ENCODE data around the gene TECTA. TPM values are rescaled to one million over a fixed set of nuclear protein-coding genes. Genes with fewer than 3 reads are reported as not detected.

Gene TECTA
- total and polyA plus RNA-seq, 4 donors: 2.1 to 5.5 (median 3.8) TPM

GRCh38 chr11:121067026-121067425 is 34.0 kb upstream of the TECTA start:
- WGBS (ENCODE audit: insufficient coverage): no CpG with 5 or more reads among the region's 3 CpGs
- peaks cover 8% of the 10 kb centered on the region for H3K36me3 ChIP-seq (ENCODE audit: control insufficient read depth, insufficient read depth, low read length)
- H3K9me3 ChIP-seq (ENCODE audit: control insufficient read depth, insufficient read depth, low read length): no peaks in the 10 kb centered on the region
- no peaks in the 10 kb centered on the region for H3K4me1 ChIP-seq (ENCODE audit: control insufficient read depth, insufficient read depth, low read length)
- H3K27me3 ChIP-seq (ENCODE audit: control insufficient read depth, insufficient read depth, low read length): no peaks in the 10 kb centered on the region
- H3K27ac ChIP-seq (ENCODE audit: low read depth, low read length): no peak overlapping the region
- no peak overlapping the region for H3K4me3 ChIP-seq (ENCODE audit: low read depth, low read length)
- peak in 1 of 6 donors; percentile 39 for DNase-seq (ENCODE audit: low read depth in 4 of 6, low spot score in 6 of 6)

- Histone ChIP-seq H3K36me3 (ENCODE audit: control insufficient read depth, insufficient read depth, low read length) (peaks cover 8% of the 10 kb centered on the region), H3K4me1 (ENCODE audit: control insufficient read depth, insufficient read depth, low read length) (no peaks in the 10 kb centered on the region), H3K4me3 (ENCODE audit: low read depth, low read length) (no peak overlapping the region), H3K27ac (ENCODE audit: low read depth, low read length) (peak overlapping the region; percentile 54), H3K27me3 (ENCODE audit: control insufficient read depth, insufficient read depth, low read length) (no peaks in the 10 kb centered on the region), H3K9me3 (ENCODE audit: control insufficient read depth, insufficient read depth, low read length) (no peaks in the 10 kb centered on the region)
- DNase-seq (ENCODE audit: low read depth in 4 of 6, low spot score in 6 of 6): peak in 1 of 6 donors; percentile 20
- 60% methylated on average over 2 of the region's 2 CpGs for WGBS (ENCODE audit: insufficient coverage)
Observed at GRCh38 chr11:121067453-121067852, 33.6 kb upstream of the TECTA start.

- Histone ChIP-seq H3K4me1 (ENCODE audit: control insufficient read depth, insufficient read depth, low read length) (no peaks in the 10 kb centered on the region), H3K27ac (ENCODE audit: low read depth, low read length) (peak overlapping the region; percentile 54), H3K27me3 (ENCODE audit: control insufficient read depth, insufficient read depth, low read length) (no peaks in the 10 kb centered on the region), H3K4me3 (ENCODE audit: low read depth, low read length) (no peak overlapping the region), H3K36me3 (ENCODE audit: control insufficient read depth, insufficient read depth, low read length) (peaks cover 8% of the 10 kb centered on the region), H3K9me3 (ENCODE audit: control insufficient read depth, insufficient read depth, low read length) (no peaks in the 10 kb centered on the region)
- DNase-seq (ENCODE audit: low read depth in 4 of 6, low spot score in 6 of 6): no peak
- 88% methylated on average over 6 of the region's 6 CpGs for WGBS (ENCODE audit: insufficient coverage)
Observed at GRCh38 chr11:121067962-121068647, 32.9 kb upstream of the TECTA start.

GRCh38 chr11:121068787-121069186 is 32.3 kb upstream of the TECTA start:
- Histone ChIP-seq H3K27me3 (ENCODE audit: control insufficient read depth, insufficient read depth, low read length) (no peaks in the 10 kb centered on the region), H3K4me1 (ENCODE audit: control insufficient read depth, insufficient read depth, low read length) (no peaks in the 10 kb centered on the region), H3K4me3 (ENCODE audit: low read depth, low read length) (no peak overlapping the region), H3K27ac (ENCODE audit: low read depth, low read length) (no peak overlapping the region), H3K36me3 (ENCODE audit: control insufficient read depth, insufficient read depth, low read length) (peaks cover 8% of the 10 kb centered on the region), H3K9me3 (ENCODE audit: control insufficient read depth, insufficient read depth, low read length) (no peaks in the 10 kb centered on the region)
- no peak for DNase-seq (ENCODE audit: low read depth in 4 of 6, low spot score in 6 of 6)
- WGBS (ENCODE audit: insufficient coverage): 85% methylated on average over 4 of the region's 6 CpGs

GRCh38 chr11:121070951-121071845 is 29.8 kb upstream of the TECTA start:
- no peak for DNase-seq (ENCODE audit: low read depth in 4 of 6, low spot score in 6 of 6)
- no peaks in the 10 kb centered on the region for H3K4me1 ChIP-seq (ENCODE audit: control insufficient read depth, insufficient read depth, low read length)
- no peaks in the 10 kb centered on the region for H3K27me3 ChIP-seq (ENCODE audit: control insufficient read depth, insufficient read depth, low read length)
- no CpG with 5 or more reads among the region's 2 CpGs for WGBS (ENCODE audit: insufficient coverage)
- H3K27ac ChIP-seq (ENCODE audit: low read depth, low read length): peak overlapping the region; percentile 22
- peaks cover 8% of the 10 kb centered on the region for H3K36me3 ChIP-seq (ENCODE audit: control insufficient read depth, insufficient read depth, low read length)
- H3K9me3 ChIP-seq (ENCODE audit: control insufficient read depth, insufficient read depth, low read length): no peaks in the 10 kb centered on the region
- no peak overlapping the region for H3K4me3 ChIP-seq (ENCODE audit: low read depth, low read length)

- H3K9me3 ChIP-seq (ENCODE audit: control insufficient read depth, insufficient read depth, low read length): no peaks in the 10 kb centered on the region
- H3K27me3 ChIP-seq (ENCODE audit: control insufficient read depth, insufficient read depth, low read length): no peaks in the 10 kb centered on the region
- peak overlapping the region; percentile 22 for H3K27ac ChIP-seq (ENCODE audit: low read depth, low read length)
- H3K4me3 ChIP-seq (ENCODE audit: low read depth, low read length): no peak overlapping the region
- WGBS (ENCODE audit: insufficient coverage): 14% methylated on average over 3 of the region's 5 CpGs
- H3K4me1 ChIP-seq (ENCODE audit: control insufficient read depth, insufficient read depth, low read length): no peaks in the 10 kb centered on the region
- DNase-seq (ENCODE audit: low read depth in 4 of 6, low spot score in 6 of 6): peak; percentile 26 to 85 (median 33)
- H3K36me3 ChIP-seq (ENCODE audit: control insufficient read depth, insufficient read depth, low read length): peaks cover 8% of the 10 kb centered on the region
Observed at GRCh38 chr11:121071846-121072450, 29.1 kb upstream of the TECTA start.

GRCh38 chr11:121081321-121081720 is 19.7 kb upstream of the TECTA start:
- no peak for DNase-seq (ENCODE audit: low read depth in 4 of 6, low spot score in 6 of 6)
- H3K36me3 ChIP-seq (ENCODE audit: control insufficient read depth, insufficient read depth, low read length): peaks cover 2% of the 10 kb centered on the region
- no peaks in the 10 kb centered on the region for H3K27me3 ChIP-seq (ENCODE audit: control insufficient read depth, insufficient read depth, low read length)
- no peaks in the 10 kb centered on the region for H3K9me3 ChIP-seq (ENCODE audit: control insufficient read depth, insufficient read depth, low read length)
- no peak overlapping the region for H3K4me3 ChIP-seq (ENCODE audit: low read depth, low read length)
- no peaks in the 10 kb centered on the region for H3K4me1 ChIP-seq (ENCODE audit: control insufficient read depth, insufficient read depth, low read length)
- no CpG with 5 or more reads among the region's 3 CpGs for WGBS (ENCODE audit: insufficient coverage)
- no peak overlapping the region for H3K27ac ChIP-seq (ENCODE audit: low read depth, low read length)

GRCh38 chr11:121082219-121082618 is 18.8 kb upstream of the TECTA start:
- no peak overlapping the region for H3K4me3 ChIP-seq (ENCODE audit: low read depth, low read length)
- WGBS (ENCODE audit: insufficient coverage): no CpG with 5 or more reads among the region's 1 CpG

GRCh38 chr11:121082670-121083069 is 18.4 kb upstream of the TECTA start:
- no peak overlapping the region for H3K27ac ChIP-seq (ENCODE audit: low read depth, low read length)

More at GRCh38 chr11:121082219-121082618, 18.8 kb upstream of the TECTA start:
- Histone ChIP-seq H3K27me3 (ENCODE audit: control insufficient read depth, insufficient read depth, low read length) (no peaks in the 10 kb centered on the region), H3K4me1 (ENCODE audit: control insufficient read depth, insufficient read depth, low read length) (no peaks in the 10 kb centered on the region), H3K36me3 (ENCODE audit: control insufficient read depth, insufficient read depth, low read length) (peaks cover 2% of the 10 kb centered on the region), H3K27ac (ENCODE audit: low read depth, low read length) (no peak overlapping the region), H3K9me3 (ENCODE audit: control insufficient read depth, insufficient read depth, low read length) (no peaks in the 10 kb centered on the region)
- DNase-seq (ENCODE audit: low read depth in 4 of 6, low spot score in 6 of 6): no peak

More at GRCh38 chr11:121082670-121083069, 18.4 kb upstream of the TECTA start:
- no peaks in the 10 kb centered on the region for H3K27me3 ChIP-seq (ENCODE audit: control insufficient read depth, insufficient read depth, low read length)
- DNase-seq (ENCODE audit: low read depth in 4 of 6, low spot score in 6 of 6): no peak
- no peak overlapping the region for H3K4me3 ChIP-seq (ENCODE audit: low read depth, low read length)
- 100% methylated on average over 1 of the region's 1 CpG for WGBS (ENCODE audit: insufficient coverage)
- no peaks in the 10 kb centered on the region for H3K4me1 ChIP-seq (ENCODE audit: control insufficient read depth, insufficient read depth, low read length)
- H3K9me3 ChIP-seq (ENCODE audit: control insufficient read depth, insufficient read depth, low read length): no peaks in the 10 kb centered on the region
- H3K36me3 ChIP-seq (ENCODE audit: control insufficient read depth, insufficient read depth, low read length): peaks cover 2% of the 10 kb centered on the region
